ENCODE results near the gene TATDN2.

Gene TATDN2, protein sequence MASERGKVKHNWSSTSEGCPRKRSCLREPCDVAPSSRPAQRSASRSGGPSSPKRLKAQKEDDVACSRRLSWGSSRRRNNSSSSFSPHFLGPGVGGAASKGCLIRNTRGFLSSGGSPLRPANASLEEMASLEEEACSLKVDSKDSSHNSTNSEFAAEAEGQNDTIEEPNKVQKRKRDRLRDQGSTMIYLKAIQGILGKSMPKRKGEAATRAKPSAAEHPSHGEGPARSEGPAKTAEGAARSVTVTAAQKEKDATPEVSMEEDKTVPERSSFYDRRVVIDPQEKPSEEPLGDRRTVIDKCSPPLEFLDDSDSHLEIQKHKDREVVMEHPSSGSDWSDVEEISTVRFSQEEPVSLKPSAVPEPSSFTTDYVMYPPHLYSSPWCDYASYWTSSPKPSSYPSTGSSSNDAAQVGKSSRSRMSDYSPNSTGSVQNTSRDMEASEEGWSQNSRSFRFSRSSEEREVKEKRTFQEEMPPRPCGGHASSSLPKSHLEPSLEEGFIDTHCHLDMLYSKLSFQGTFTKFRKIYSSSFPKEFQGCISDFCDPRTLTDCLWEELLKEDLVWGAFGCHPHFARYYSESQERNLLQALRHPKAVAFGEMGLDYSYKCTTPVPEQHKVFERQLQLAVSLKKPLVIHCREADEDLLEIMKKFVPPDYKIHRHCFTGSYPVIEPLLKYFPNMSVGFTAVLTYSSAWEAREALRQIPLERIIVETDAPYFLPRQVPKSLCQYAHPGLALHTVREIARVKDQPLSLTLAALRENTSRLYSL

DNA sequence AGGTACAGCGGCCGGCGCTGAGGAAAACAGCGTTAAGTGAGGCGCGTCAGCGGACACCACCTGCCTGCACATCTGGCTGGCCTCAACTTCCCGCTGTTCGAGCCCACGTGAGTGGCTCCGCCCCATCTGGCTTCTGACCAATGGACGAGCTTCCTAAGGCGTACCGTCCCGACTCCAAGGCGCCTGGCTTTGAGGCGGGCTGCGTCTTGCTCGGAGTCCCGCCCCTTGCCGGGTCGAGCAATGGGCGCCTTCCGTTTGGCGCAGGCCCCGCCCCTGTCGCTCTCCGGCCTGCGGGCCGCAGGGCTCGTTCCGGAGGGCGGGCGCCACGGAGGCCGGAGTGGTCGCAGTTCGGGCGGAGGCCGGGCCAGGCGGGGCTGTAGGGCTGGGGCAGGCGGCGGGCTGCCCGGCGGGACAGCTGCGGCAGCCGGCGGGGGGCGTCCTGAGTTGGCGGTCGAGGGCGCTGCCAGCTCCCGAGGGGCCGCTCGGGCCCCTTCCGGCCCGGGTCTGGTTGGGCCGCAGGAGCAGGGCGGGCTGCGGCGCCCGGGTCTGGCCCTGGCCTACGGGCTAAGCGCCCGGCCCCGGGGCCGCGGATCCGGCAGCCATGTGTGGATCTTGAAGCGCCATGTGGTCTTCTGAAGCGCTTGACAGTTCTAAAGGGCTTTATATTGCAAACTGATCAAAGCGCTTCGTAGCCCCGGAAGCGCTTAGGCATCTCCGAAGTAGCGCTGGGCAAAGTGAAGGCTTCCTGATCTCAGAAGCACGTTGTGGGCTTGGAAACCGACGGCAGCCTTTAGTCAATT is at the start of gene TATDN2:
Gene TATDN2, plus strand, starts transcription at position 276 of the 800 bp plus-strand sequence. CDS start 742 bp downstream, outside the sequence.
- peak; percentile 95 for DNase-seq

GRCh38 chr3:10198761-10199649 is 49.3 kb upstream of the TATDN2 start:
- peak; percentile 88 for DNase-seq

DNA sequence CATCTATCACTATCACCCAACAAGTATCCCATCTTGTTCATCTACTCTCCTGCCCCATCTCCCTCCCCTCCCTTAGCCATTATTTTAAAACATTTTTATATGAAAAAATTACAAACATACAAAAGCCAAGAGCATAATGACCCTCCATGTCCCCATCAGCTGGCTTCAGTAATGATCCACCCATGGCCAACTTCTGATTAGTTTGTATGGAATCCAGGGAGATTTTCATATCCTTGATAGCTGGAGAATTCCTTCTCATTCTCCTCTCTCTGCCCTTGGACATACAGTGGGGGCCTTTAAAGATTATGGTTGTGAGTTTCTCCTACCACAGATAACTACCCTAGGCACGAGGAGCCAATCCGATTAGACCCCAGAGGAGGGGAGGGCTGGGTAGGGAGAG is 43.3 kb upstream of the TATDN2 start:
- no peak for DNase-seq

GRCh38 chr3:10205451-10206165 is 42.7 kb upstream of the TATDN2 start:
- no peak for DNase-seq

GRCh38 chr3:10206166-10206511 is 42.1 kb upstream of the TATDN2 start:
- no peak for DNase-seq

DNA sequence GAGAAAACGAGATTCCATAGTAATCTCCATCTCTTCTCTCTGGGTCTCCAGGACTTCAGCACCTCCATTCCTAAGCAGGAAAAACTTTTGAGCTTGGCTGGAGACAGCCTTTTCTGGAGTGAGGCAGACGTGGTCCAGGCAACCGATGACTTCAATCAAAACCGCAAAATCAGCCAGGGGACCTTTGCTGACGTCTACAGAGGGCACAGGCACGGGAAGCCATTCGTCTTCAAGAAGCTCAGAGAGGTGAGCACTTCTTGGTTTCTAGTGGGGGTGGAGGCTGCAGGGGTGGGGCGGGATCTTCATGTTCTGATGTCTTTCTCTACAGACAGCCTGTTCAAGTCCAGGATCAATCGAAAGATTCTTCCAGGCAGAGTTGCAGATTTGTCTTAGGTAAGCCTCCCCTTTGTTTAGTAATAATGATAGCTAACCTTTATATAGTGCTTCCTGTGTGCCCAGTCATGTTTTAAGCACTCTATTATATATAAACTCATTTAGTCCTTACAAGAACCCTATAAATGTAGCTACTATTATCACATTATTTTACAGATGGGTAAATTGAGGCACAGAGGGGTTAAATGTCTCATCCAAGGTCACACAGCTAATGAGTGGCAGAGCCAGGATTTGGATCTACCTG is 35.0 kb upstream of the TATDN2 start:
- no peak for DNase-seq

- no peak for DNase-seq
Measured at GRCh38 chr3:10215578-10216368, 32.5 kb upstream of the TATDN2 start.

GRCh38 chr3:10217359-10217758 is 30.9 kb upstream of the TATDN2 start:
- no peak for DNase-seq

- DNase-seq = no peak
Measured at GRCh38 chr3:10219737-10220136, 28.5 kb upstream of the TATDN2 start.

- peak; percentile 48 for DNase-seq
Measured at GRCh38 chr3:10223676-10224639, 24.3 kb upstream of the TATDN2 start.

GRCh38 chr3:10224794-10225665 is 23.2 kb upstream of the TATDN2 start:
- peak; percentile 79 for DNase-seq

DNA sequence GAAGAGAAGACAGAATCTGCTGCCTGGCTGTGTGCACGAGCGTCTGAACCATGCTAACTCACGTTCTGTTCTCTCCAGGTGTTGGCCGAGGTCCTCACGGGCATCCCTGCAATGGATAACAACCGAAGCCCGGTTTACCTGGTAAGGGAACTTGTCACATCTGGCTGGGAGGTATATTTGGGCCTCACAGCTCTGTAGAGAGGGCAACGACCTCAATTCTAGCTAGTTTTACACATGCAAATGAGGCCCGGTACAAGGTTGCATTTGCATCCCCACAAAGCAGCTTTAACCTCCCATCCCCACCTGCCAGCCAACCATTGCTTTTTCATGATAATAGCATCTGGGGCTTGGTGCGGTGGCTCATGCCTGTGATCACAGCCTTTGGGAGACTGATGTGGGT is 22.0 kb upstream of the TATDN2 start:
- DNase-seq = no peak

- peak; percentile 32 for DNase-seq
Measured at GRCh38 chr3:10228248-10228950, 19.9 kb upstream of the TATDN2 start.

DNA sequence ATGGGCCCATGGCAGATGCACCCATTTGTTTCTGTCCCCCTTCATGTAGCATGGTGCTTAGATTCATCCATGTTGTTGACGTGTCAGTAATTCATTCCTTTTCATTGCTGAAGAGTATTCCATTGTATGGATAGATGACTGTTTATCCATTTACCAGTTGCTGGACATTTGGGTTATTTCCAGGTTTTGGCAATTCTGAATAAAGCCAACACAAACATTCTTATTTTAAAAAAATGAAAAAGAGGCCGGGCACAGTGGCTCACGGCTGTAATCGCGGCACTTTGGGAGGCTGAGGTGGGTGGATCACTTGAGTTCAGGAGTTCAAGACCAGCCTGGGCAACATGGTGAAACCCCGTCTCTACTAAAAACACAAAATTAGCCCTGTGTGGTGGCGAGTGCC is 18.7 kb upstream of the TATDN2 start:
- DNase-seq = no peak

DNA sequence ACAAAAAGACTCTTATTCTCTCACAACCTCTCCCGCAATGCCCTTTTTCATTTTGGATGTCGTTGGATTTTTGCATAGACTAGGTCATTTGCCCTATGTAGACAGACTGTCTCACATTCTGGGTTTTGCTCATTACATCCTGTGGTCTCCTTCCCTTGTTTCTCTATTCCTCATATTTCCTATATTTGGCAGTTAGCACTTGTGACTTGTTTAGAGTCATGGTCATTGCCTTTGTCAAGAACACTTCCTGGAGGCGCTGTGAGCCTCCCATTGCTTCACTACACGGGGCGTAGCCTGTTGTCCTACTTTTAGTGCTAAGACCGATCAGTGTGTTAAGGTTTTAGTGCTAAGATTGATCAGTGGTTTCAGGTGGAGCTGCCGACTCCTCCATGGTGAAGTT is 16.1 kb upstream of the TATDN2 start:
- peak; percentile 22 for DNase-seq

GRCh38 chr3:10233988-10234387 is 14.3 kb upstream of the TATDN2 start:
- no peak for DNase-seq

DNA sequence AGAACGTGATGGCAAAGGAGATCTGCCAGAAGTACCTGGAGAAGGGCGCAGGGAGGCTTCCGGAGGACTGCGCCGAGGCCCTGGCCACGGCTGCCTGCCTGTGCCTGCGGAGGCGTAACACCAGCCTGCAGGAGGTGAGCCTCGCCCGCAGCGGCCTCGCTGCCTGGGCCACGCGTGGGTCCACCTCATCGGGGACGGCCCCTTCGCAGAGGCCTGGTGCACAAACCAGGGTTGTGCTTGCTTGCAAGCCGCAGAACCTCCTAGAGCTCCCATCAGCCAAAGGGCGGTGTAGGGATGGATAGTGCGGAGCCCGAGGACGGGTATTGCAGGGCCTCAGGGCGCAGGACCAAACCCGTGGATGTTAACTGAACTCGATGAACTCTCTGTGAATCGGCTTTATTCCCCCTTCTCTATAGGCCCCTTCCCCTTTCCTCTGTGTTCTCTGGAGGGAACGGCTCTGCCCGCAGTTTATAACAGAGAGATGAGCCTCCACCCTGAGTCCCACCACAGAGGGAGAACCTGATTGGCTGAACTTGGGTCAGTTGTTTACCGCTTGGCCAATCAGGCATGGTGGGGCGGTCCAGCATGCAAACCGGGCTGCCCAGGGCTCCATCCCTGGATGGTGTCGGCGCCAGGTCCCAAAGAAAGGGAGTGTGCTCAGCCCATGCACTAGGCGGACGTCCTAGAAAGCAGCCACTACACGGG is 13.6 kb upstream of the TATDN2 start:
- no peak for DNase-seq
